Measurements from ENCODE around the gene PHACTR2. TPM values are rescaled to one million over a fixed set of nuclear protein-coding genes. Genes with fewer than 3 reads are reported as not detected.

The PHACTR2 gene
- total RNA-seq, 1 donor from 2014 or later: 71.0 TPM

- Histone ChIP-seq H3K36me3 (peaks cover 52% of the 10 kb centered on the region), H3K9me3 (replicated peaks) (no peaks in the 10 kb centered on the region), H3K27ac (replicated peaks) (no peak overlapping the region), H3K4me1 (peaks cover 33% of the 10 kb centered on the region), H3K27me3 (ENCODE audit: low read depth) (no peaks in the 10 kb centered on the region), H3K4me3 (no peak overlapping the region)
- DNase-seq: no peak
- intact Hi-C loops (cut with micrococcal nuclease): no loop called here
- no peak for TF ChIP-seq CTCF (IDR thresholded peaks at IDR 0.05; ENCODE audit: borderline replicate concordance)
Measured at GRCh38 chr6:143758551-143758950, 80.8 kb downstream of the PHACTR2 start.

- intact Hi-C loops (cut with micrococcal nuclease): no loop called here
- H3K27me3 ChIP-seq (ENCODE audit: low read depth): no peaks in the 10 kb centered on the region
- TF ChIP-seq CTCF (IDR thresholded peaks at IDR 0.05; ENCODE audit: borderline replicate concordance): no peak
Measured at GRCh38 chr6:143759666-143760065, 81.9 kb downstream of the PHACTR2 start.

DNA sequence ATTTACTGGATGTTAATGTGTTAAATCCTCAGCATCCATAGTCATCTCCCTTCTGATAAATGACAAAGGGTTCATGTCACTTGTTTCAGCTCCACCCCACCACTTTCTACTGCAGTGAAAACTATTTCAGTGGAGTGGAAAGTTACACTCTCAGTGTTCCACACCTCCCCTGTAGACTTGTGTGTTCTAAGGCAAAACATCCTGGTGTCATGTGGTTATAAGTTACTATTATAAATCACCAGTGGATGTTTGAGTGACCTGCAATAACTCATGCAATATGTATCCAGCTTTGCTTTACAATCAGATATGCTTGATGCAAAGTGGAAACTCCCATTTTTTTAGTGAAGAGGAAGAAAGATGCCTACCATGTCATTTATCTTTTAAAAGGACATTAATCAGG is 83.3 kb downstream of the PHACTR2 start:
- intact Hi-C loops (cut with micrococcal nuclease): no loop called here
- H3K4me3 ChIP-seq: no peak overlapping the region
- H3K4me1 ChIP-seq: peaks cover 16% of the 10 kb centered on the region
- no peak for DNase-seq
- no peaks in the 10 kb centered on the region for H3K9me3 ChIP-seq (replicated peaks)
- peaks cover 64% of the 10 kb centered on the region for H3K36me3 ChIP-seq
- no peak overlapping the region for H3K27ac ChIP-seq (replicated peaks)
- no peaks in the 10 kb centered on the region for H3K27me3 ChIP-seq (ENCODE audit: low read depth)
- no peak for TF ChIP-seq CTCF (IDR thresholded peaks at IDR 0.05; ENCODE audit: borderline replicate concordance)

More at GRCh38 chr6:143759666-143760065, 81.9 kb downstream of the PHACTR2 start:
- Histone ChIP-seq H3K4me1 (peaks cover 23% of the 10 kb centered on the region), H3K27ac (replicated peaks) (peak overlapping the region; percentile 14), H3K36me3 (peaks cover 59% of the 10 kb centered on the region), H3K9me3 (replicated peaks) (no peaks in the 10 kb centered on the region), H3K4me3 (no peak overlapping the region)
- DNase-seq: no peak

GRCh38 chr6:143762126-143762525 is 84.4 kb downstream of the PHACTR2 start:
- Histone ChIP-seq H3K4me1 (peaks cover 18% of the 10 kb centered on the region), H3K36me3 (peaks cover 71% of the 10 kb centered on the region), H3K9me3 (replicated peaks) (no peaks in the 10 kb centered on the region)

GRCh38 chr6:143765422-143766184 is 87.8 kb downstream of the PHACTR2 start:
- H3K36me3 ChIP-seq: peaks cover 82% of the 10 kb centered on the region
- H3K9me3 ChIP-seq (replicated peaks): no peaks in the 10 kb centered on the region
- DNase-seq: no peak
- TF ChIP-seq CTCF (IDR thresholded peaks at IDR 0.05; ENCODE audit: borderline replicate concordance): no peak
- no peaks in the 10 kb centered on the region for H3K27me3 ChIP-seq (ENCODE audit: low read depth)
- peaks cover 4% of the 10 kb centered on the region for H3K4me1 ChIP-seq
- H3K27ac ChIP-seq (replicated peaks): no peak overlapping the region
- intact Hi-C loops (cut with micrococcal nuclease): no loop called here
- H3K4me3 ChIP-seq: no peak overlapping the region

More at GRCh38 chr6:143762126-143762525, 84.4 kb downstream of the PHACTR2 start:
- TF ChIP-seq CTCF (IDR thresholded peaks at IDR 0.05; ENCODE audit: borderline replicate concordance): no peak
- Histone ChIP-seq H3K27me3 (ENCODE audit: low read depth) (no peaks in the 10 kb centered on the region), H3K4me3 (no peak overlapping the region), H3K27ac (replicated peaks) (no peak overlapping the region)
- DNase-seq: no peak
- intact Hi-C loops (cut with micrococcal nuclease): no loop called here

Measured in left ventricle myocardium inferior (tissue), 1 donor.